Fibroblast of pulmonary artery (primary cell): ENCODE measurements around the gene SHANK3.

Experiments used
- DNase-seq: peaks from one replicate; pipeline ENCODE4 v3.0.0-alpha.2; 2010; ENCODE audit warnings: low read depth
- H3K4me3 ChIP-seq: replicated peaks from 2 replicates; pipeline ENCODE4 v1.5.1; 2011; ENCODE audit warnings: low read depth, mild to moderate bottlenecking, control low read depth, low read length, moderate library complexity
- CTCF ChIP-seq: IDR thresholded peaks from 2 replicates; pipeline ENCODE4 v1.5.1; 2011; ENCODE audit warnings: mild to moderate bottlenecking, control low read depth, low read length, inconsistent platforms; ENCODE audit errors: missing control alignments

SHANK3 gene

GRCh38 chr22:50676180-50676636 lies 3.6 kb downstream of the SHANK3 start:
- DNase-seq = no peak
- no peak overlapping the region for H3K4me3 ChIP-seq
- TF ChIP-seq CTCF = no peak

- no peak for TF ChIP-seq CTCF
- no peak for DNase-seq
- no peak overlapping the region for H3K4me3 ChIP-seq
Measured at GRCh38 chr22:50676661-50677492, 4.3 kb downstream of the SHANK3 start.

GRCh38 chr22:50677493-50678217 lies 5.0 kb downstream of the SHANK3 start:
- H3K4me3 ChIP-seq = no peak overlapping the region
- no peak for DNase-seq
- TF ChIP-seq CTCF = no peak

GRCh38 chr22:50678218-50678650 lies 5.6 kb downstream of the SHANK3 start:
- no peak for DNase-seq
- TF ChIP-seq CTCF = no peak
- no peak overlapping the region for H3K4me3 ChIP-seq

- no peak for TF ChIP-seq CTCF
- no peak overlapping the region for H3K4me3 ChIP-seq
- DNase-seq = no peak
Measured at GRCh38 chr22:50678651-50679521, 6.3 kb downstream of the SHANK3 start.

- no peak for DNase-seq
- no peak for TF ChIP-seq CTCF
- no peak overlapping the region for H3K4me3 ChIP-seq
Measured at GRCh38 chr22:50683086-50683993, 10.7 kb downstream of the SHANK3 start.
